Measurements from ENCODE around the gene RPS6KC1. TPM values are rescaled to one million over a fixed set of nuclear protein-coding genes. Genes with fewer than 3 reads are reported as not detected.

Gene RPS6KC1
- total RNA-seq, 1 experiment from 2014 or later: 16.9 TPM

GRCh38 chr1:213094446-213094845, 43.4 kb downstream of the RPS6KC1 start:
- Histone ChIP-seq H3K9me3 (ENCODE audit: control insufficient read depth, low read depth, low read length) (no peaks in the 10 kb centered on the region), H3K23me2 (ENCODE audit: insufficient read length, low read depth, low read length, poor library complexity, severe bottlenecking) (no peaks in the 10 kb centered on the region), H2BK12ac (ENCODE audit: insufficient read length, low read depth, low read length) (no peak overlapping the region), H3K9ac (ENCODE audit: extremely low read depth, insufficient read length, low read length) (no peak overlapping the region), H3K56ac (ENCODE audit: insufficient read length, low read depth, low read length) (no peak overlapping the region), H2BK15ac (ENCODE audit: low read depth, low read length) (no peak overlapping the region), H3K18ac (ENCODE audit: insufficient read length, low read depth, low read length) (no peak overlapping the region), H3K27me3 (ENCODE audit: insufficient read depth, low read length) (no peaks in the 10 kb centered on the region), H3K23ac (ENCODE audit: insufficient read length, low read depth, low read length) (no peak overlapping the region), H3K79me1 (ENCODE audit: insufficient read depth, low read depth, low read length, poor library complexity, severe bottlenecking) (no peaks in the 10 kb centered on the region), H2AK5ac (ENCODE audit: insufficient read length, low read length) (no peak overlapping the region), H4K5ac (ENCODE audit: insufficient read length, low read depth, low read length) (no peak overlapping the region), H2BK20ac (ENCODE audit: low read depth, low read length, poor library complexity, severe bottlenecking) (no peak overlapping the region), H3K4me2 (ENCODE audit: insufficient read depth, insufficient read length, low read length) (no peak overlapping the region), H2BK120ac (ENCODE audit: low read depth, low read length, poor library complexity, severe bottlenecking) (no peak overlapping the region), H3K4ac (ENCODE audit: low read depth, low read length) (no peak overlapping the region), H2AFZ (ENCODE audit: low read length) (no peak overlapping the region), H3T11ph (ENCODE audit: low read length) (no peak overlapping the region), H4K20me1 (ENCODE audit: control insufficient read depth, insufficient read depth, insufficient read length) (no peaks in the 10 kb centered on the region), H4K91ac (ENCODE audit: insufficient read length, low read depth, low read length) (no peak overlapping the region), H2BK5ac (ENCODE audit: insufficient read length, low read length) (no peak overlapping the region), H3K79me2 (ENCODE audit: insufficient read depth, low read length) (no peaks in the 10 kb centered on the region), H3K14ac (ENCODE audit: insufficient read depth, low read length) (no peak overlapping the region), H3K27ac (ENCODE audit: insufficient read length, low read depth, low read length) (no peak overlapping the region), H4K8ac (replicated peaks; ENCODE audit: insufficient read length, low read depth, low read length) (no peak overlapping the region), H3K4me1 (ENCODE audit: insufficient read depth, low read length) (no peaks in the 10 kb centered on the region)
- Mint-ChIP-seq H3K36me3 (ENCODE audit: insufficient read depth in 1 of 3, low read depth in 3 of 3) (peaks cover 0 to 6% (median 4%) of the 10 kb centered on the region in 3 experiments; a peak in 4 of 7 replicates), H3K9me3 (no peaks in the 10 kb centered on the region; a peak in 1 of 5 replicates), H3K4me3 (no peak overlapping the region), H3K27ac (no peak overlapping the region), H3K27me3 (ENCODE audit: low read depth) (no peaks in the 10 kb centered on the region), H3K4me1 (no peaks in the 10 kb centered on the region)
- no CpG with 5 or more reads among the region's 3 CpGs for WGBS (ENCODE audit: extremely low coverage, insufficient read length, low lambda C conversion rate)
- TF ChIP-seq CTCF (conservative IDR thresholded peaks at IDR 0.05): no peak
- DNase-seq: no peak

All from H9 (cell line).